IPS-NIHi7 (cell line): Measurements from ENCODE around the gene ARMH3.

Experiments
- DNase-seq: peaks from one replicate; pipeline ENCODE4 v3.0.0; 2012; ENCODE audit warnings: mixed read lengths; ENCODE audit errors: extremely low spot score

Gene ARMH3

DNA sequence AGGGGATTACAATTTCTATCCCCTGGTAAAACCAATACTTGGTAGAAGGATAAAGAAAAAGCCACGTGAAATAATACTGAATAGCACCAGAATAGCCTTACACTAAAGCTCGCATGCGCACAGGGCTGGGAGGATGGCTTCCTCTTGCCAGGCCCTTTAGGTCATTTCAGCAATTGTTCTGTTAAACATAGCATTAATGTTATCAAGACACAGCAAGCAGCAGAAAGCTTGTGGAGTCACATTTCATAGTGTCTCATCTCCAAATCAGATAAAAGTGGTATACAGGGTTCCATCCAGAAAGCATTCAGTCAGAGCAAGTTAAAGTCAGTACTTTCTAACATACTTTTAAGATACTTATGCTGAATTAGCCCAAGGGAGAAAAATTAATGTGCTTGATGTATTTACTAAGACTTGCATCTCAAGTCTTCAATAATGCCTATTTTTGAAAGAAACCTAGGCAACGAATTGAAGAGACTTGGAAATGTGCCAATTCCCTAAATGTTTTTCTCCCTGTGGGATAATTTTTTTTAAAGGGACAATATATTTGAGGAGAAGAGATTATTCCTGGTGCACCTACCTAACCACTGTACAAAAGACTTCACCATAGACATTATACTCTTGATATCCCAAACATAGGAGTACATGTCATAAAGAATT is 258.4 kb downstream of the ARMH3 start:
- DNase-seq = no peak
